B cell (primary cell): ENCODE data around the gene OPA1. TPM values are rescaled to one million over a fixed set of nuclear protein-coding genes. Genes with fewer than 3 reads are reported as not detected.

Experiments used
- ATAC-seq: fragments of 200-7000 bp; cut with Tn5 transposase; one replicate; pipeline ENCODE4 v1.10.0; 2021; ENCODE audit warnings: low read depth, mild to moderate bottlenecking, moderate number of reproducible peaks, moderate library complexity
- CTCF ChIA-PET: fragments of 350-600 bp; sonication (Branson Sonifier 250); formaldehyde crosslinking; loops from one replicate; lab custom pipeline; 2021; ENCODE audit warnings: antibody characterized with exemption, inconsistent platforms; lab: Charles Lee
- POLR2A ChIA-PET: fragments of 350-600 bp; sonication (Branson Sonifier 250); formaldehyde crosslinking; loops from one replicate; lab custom pipeline; 2021; ENCODE audit warnings: antibody characterized with exemption; lab: Charles Lee
- DNase-seq: peaks from one replicate; pipeline ENCODE4 v3.0.0; 2013
- H2AFZ ChIP-seq: 2 replicates; pipeline ENCODE4 v1.6.1; 2012; ENCODE audit warnings: mild to moderate bottlenecking, low read depth, low read length; ENCODE audit not compliant: insufficient read depth, poor library complexity, severe bottlenecking
- H3K27ac ChIP-seq, 2 donors: 1 replicate in 1 of 2; 2 replicates in 1 of 2; pipeline ENCODE4 v1.5.1; 2012 to 2013; ENCODE audit warnings: low read length in 2 of 2, mild to moderate bottlenecking in 2 of 2, moderate library complexity in 1 of 2
- H3K27me3 ChIP-seq, 4 experiments: fragments of 200-600 bp in 1 of 4; sonication (generic) in 1 of 4; replicated peaks in 1 of 4; 1 replicate in 2 of 4; 2 replicates in 2 of 4; pipeline versions ENCODE4 v1.6.1 to v1.7.0; 2013 to 2016; ENCODE audit warnings: low read length in 3 of 4, mild to moderate bottlenecking in 2 of 4, mixed read lengths in 1 of 4, moderate library complexity in 1 of 4; ENCODE audit not compliant: insufficient read depth in 4 of 4, control insufficient read depth in 3 of 4; ENCODE audit errors: control extremely low read depth in 1 of 4
- H3K36me3 ChIP-seq, 2 experiments: replicated peaks in 1 of 2; 1 replicate in 1 of 2; 2 replicates in 1 of 2; pipeline versions ENCODE4 v1.6.1 to v1.7.1; 2013; ENCODE audit warnings: low read length in 1 of 2; ENCODE audit not compliant: insufficient read depth in 2 of 2, control insufficient read depth in 1 of 2; ENCODE audit errors: control extremely low read depth in 1 of 2, extremely low read depth in 1 of 2
- H3K4me1 ChIP-seq, 2 donors: fragments of 200-600 bp in 1 of 2; sonication (generic) in 1 of 2; 1 replicate in 1 of 2; 2 replicates in 1 of 2; pipeline versions ENCODE4 v1.5.1 to v1.6.1; 2013 to 2017; ENCODE audit warnings: low read length in 2 of 2; ENCODE audit not compliant: control insufficient read depth in 2 of 2, insufficient read depth in 2 of 2
- H3K4me2 ChIP-seq: replicated peaks from 2 replicates; pipeline ENCODE3; 2012; ENCODE audit warnings: mild to moderate bottlenecking, low read depth, low read length; ENCODE audit not compliant: poor library complexity, severe bottlenecking
- H3K4me3 ChIP-seq, 5 experiments: fragments of 200-600 bp in 1 of 5; sonication (generic) in 1 of 5; 1 replicate in 3 of 5; 2 replicates in 2 of 5; pipeline versions ENCODE4 v1.5.1 to v1.7.0; 2011 to 2016; ENCODE audit warnings: low read length in 4 of 5, mild to moderate bottlenecking in 4 of 5, low read depth in 2 of 5, control low read depth in 1 of 5, moderate library complexity in 1 of 5; ENCODE audit not compliant: insufficient read depth in 1 of 5; ENCODE audit errors: control extremely low read depth in 1 of 5, extremely low read depth in 1 of 5
- H3K79me2 ChIP-seq: fragments of 200-600 bp; sonication (generic); one replicate; pipeline ENCODE4 v1.6.0; 2016; ENCODE audit warnings: low read length; ENCODE audit not compliant: control insufficient read depth, insufficient read depth
- H3K9ac ChIP-seq: fragments of 200-600 bp; sonication (generic); 2 replicates; pipeline ENCODE4 v1.6.1; 2017; ENCODE audit warnings: mild to moderate bottlenecking, low read length, moderate library complexity
- H3K9me3 ChIP-seq, 3 donors: one replicate each; pipeline versions ENCODE4 v1.6.1 to v1.7.1; 2013; ENCODE audit warnings: low read length in 2 of 3; ENCODE audit not compliant: control insufficient read depth in 2 of 3, insufficient read depth in 1 of 3; ENCODE audit errors: control extremely low read depth in 1 of 3
- H4K20me1 ChIP-seq: 2 replicates; pipeline ENCODE4 v1.6.0; 2012; ENCODE audit warnings: mild to moderate bottlenecking, low read length; ENCODE audit not compliant: insufficient read depth, control insufficient read depth, poor library complexity, severe bottlenecking
- H3K27ac Mint-ChIP-seq: one replicate; pipeline ENCODE4 v1.8.0; 2021; ENCODE audit warnings: mixed read lengths
- H3K27me3 Mint-ChIP-seq: one replicate; pipeline ENCODE4 v1.8.0; 2021; ENCODE audit warnings: mixed read lengths
- H3K4me1 Mint-ChIP-seq: one replicate; pipeline ENCODE4 v1.8.0; 2021; ENCODE audit warnings: mixed read lengths
- H3K4me3 Mint-ChIP-seq: one replicate; pipeline ENCODE4 v1.8.0; 2021; ENCODE audit warnings: mixed read lengths
- H3K9me3 Mint-ChIP-seq: one replicate; pipeline ENCODE4 v1.8.0; 2022; ENCODE audit warnings: mixed read lengths; ENCODE audit not compliant: insufficient read depth
- EZH2 ChIP-seq: IDR thresholded peaks from 2 replicates; pipeline ENCODE4 v1.6.1; 2012; ENCODE audit warnings: borderline replicate concordance, low read depth, mild to moderate bottlenecking, moderate library complexity, low read length; ENCODE audit not compliant: insufficient read depth, poor library complexity, severe bottlenecking
- WGBS: methylation state at CpG from one replicate; pipeline ENCODE4 v1.1.5; 2013; ENCODE audit warnings: missing lambda C conversion rate; ENCODE audit not compliant: insufficient coverage; 5-methylcytosine and 5-hydroxymethylcytosine counted together
- intact Hi-C: fragments of 100-400 bp; cut with micrococcal nuclease; formaldehyde crosslinking; loops from one replicate; pipeline ENCODE4 v1.10.0; 2022
- polyA minus RNA-seq: library from RNA; depleted of rRNA, polyadenylated mRNA; stranded (reverse); fragments of >200 nt; gene quantifications from 2 replicates; pipeline ENCODE4 v1.2.3, GENCODE V29; 2012
- polyA plus RNA-seq: library from polyadenylated mRNA; depleted of rRNA; stranded (reverse); fragments of >200 nt; gene quantifications from 2 replicates; pipeline ENCODE4 v1.2.3, GENCODE V29; 2012
- total RNA-seq, 2 donors: library from RNA; stranded (reverse); fragments of 120-200 nt in 1 of 2; gene quantifications; 1 replicate in 1 of 2; 2 replicates in 1 of 2; pipeline versions ENCODE4 v1.2.3 to v1.2.4, GENCODE V29; 2013 to 2022
- TF ChIP-seq, protein P1 (sequence below): fragments of 200-600 bp; IDR thresholded peaks from one replicate; pipeline ENCODE4 v1.8.0; 2022; ENCODE audit warnings: antibody characterized with exemption, mild to moderate bottlenecking

Gene OPA1
- 60.3 and 62.8 TPM in 2 replicates for total RNA-seq
- total RNA-seq (2013) = 68.8 TPM
- 9.1 and 11.1 TPM in 2 replicates for polyA plus RNA-seq
- 22.5 and 28.3 TPM in 2 replicates for polyA minus RNA-seq

DNA sequence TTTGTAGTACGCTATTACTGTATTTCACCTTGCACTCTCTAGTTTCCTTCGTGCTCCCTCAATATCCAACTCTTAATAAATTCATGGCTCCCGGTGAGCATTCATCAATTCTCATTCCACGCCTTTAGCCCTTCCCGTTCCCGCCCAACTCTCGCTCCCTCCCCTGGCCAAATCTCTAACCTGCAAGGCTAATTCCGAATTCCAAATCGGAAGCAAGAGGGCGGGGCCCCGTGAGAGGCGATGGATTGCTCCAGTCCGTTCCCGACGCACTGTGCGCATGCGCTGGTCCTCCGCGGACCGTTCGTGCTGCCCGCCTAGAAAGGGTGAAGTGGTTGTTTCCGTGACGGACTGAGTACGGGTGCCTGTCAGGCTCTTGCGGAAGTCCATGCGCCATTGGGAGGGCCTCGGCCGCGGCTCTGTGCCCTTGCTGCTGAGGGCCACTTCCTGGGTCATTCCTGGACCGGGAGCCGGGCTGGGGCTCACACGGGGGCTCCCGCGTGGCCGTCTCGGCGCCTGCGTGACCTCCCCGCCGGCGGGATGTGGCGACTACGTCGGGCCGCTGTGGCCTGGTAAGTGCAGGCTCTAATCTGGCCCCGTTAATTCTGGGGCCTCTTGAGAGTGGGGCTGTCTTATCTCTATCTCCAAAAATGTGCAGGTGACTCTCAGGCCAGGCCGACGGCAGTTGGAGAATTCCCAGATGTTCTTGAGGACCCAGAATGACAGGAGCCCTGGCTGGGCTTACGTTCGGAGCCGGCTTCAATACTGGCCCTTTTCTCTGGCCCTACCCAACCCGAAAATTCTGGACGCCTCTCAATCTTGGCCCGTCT is at the start of gene OPA1:
Gene OPA1 (plus strand): TSS at position 368 of the 827 bp plus-strand sequence. CDS start 170 bp downstream, at position 538.
- Histone ChIP-seq H2AFZ (peak within 1 kb of the TSS; percentile 90), H3K27me3 (no peaks in the 10 kb centered on the region), H4K20me1 (peaks cover 9% of the 10 kb centered on the region), H3K4me3 (peak within 1 kb of the TSS; percentile 64 to 97 (median 94)), H3K9me3 (no peaks in the 10 kb centered on the region), H3K4me1 (peaks cover 20 to 23% of the 10 kb centered on the region in 2 donors), H3K27ac (peak within 1 kb of the TSS; percentile 74 to 92), H3K79me2 (peaks cover 67% of the 10 kb centered on the region), H3K4me2 (peak within 1 kb of the TSS; percentile 86), H3K9ac (peak within 1 kb of the TSS; percentile 98), H3K36me3 (peaks cover 0 to 9% of the 10 kb centered on the region in 2 experiments)
- under 1% methylated on average over 55 of the region's 55 CpGs for WGBS
- intact Hi-C loops = loop anchor here (2.0 kb wide), 1 partner anchor 544 kb away; the partner anchor contains the start of gene HES1
- TF ChIP-seq, protein P1, sequence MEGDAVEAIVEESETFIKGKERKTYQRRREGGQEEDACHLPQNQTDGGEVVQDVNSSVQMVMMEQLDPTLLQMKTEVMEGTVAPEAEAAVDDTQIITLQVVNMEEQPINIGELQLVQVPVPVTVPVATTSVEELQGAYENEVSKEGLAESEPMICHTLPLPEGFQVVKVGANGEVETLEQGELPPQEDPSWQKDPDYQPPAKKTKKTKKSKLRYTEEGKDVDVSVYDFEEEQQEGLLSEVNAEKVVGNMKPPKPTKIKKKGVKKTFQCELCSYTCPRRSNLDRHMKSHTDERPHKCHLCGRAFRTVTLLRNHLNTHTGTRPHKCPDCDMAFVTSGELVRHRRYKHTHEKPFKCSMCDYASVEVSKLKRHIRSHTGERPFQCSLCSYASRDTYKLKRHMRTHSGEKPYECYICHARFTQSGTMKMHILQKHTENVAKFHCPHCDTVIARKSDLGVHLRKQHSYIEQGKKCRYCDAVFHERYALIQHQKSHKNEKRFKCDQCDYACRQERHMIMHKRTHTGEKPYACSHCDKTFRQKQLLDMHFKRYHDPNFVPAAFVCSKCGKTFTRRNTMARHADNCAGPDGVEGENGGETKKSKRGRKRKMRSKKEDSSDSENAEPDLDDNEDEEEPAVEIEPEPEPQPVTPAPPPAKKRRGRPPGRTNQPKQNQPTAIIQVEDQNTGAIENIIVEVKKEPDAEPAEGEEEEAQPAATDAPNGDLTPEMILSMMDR = no peak
- no peak for TF ChIP-seq EZH2
- peak; percentile 92 for DNase-seq
- peaks cover 47% of the 10 kb centered on the region for H3K4me1 Mint-ChIP-seq
- ChIA-PET POLR2A (no interaction called here), CTCF (no interaction called here)
- H3K27me3 Mint-ChIP-seq = no peaks in the 10 kb centered on the region
- H3K27ac Mint-ChIP-seq = peak within 1 kb of the TSS; percentile 81
- peak within 1 kb of the TSS; percentile 88 for H3K4me3 Mint-ChIP-seq
- ATAC-seq = peak; percentile 98
- no peaks in the 10 kb centered on the region for H3K9me3 Mint-ChIP-seq

- no peak for ATAC-seq
- Histone ChIP-seq H3K79me2 (no peaks in the 10 kb centered on the region), H3K4me1 (no peaks in the 10 kb centered on the region), H2AFZ (no peak overlapping the region), H3K27me3 (no peaks in the 10 kb centered on the region), H3K4me2 (no peak overlapping the region), H3K9ac (no peak overlapping the region), H3K27ac (no peak overlapping the region), H3K9me3 (peaks cover 0 to 8% (median 1%) of the 10 kb centered on the region in 3 donors), H4K20me1 (no peaks in the 10 kb centered on the region), H3K36me3 (no peaks in the 10 kb centered on the region), H3K4me3 (no peak overlapping the region)
- intact Hi-C loops = no loop called here
- H3K9me3 Mint-ChIP-seq = peaks cover 5% of the 10 kb centered on the region
- ChIA-PET POLR2A (no interaction called here), CTCF (no interaction called here)
- no peak overlapping the region for H3K4me3 Mint-ChIP-seq
- no peak for TF ChIP-seq EZH2
- TF ChIP-seq, protein P1 = no peak
- H3K27ac Mint-ChIP-seq = no peak overlapping the region
- WGBS = no CpG with 5 or more reads among the region's 1 CpG
- no peak for DNase-seq
- H3K4me1 Mint-ChIP-seq = no peaks in the 10 kb centered on the region
- no peaks in the 10 kb centered on the region for H3K27me3 Mint-ChIP-seq
Observed at GRCh38 chr3:193544289-193544688, 48.7 kb upstream of the OPA1 start.
